Calu3 (cell line): ENCODE results near the gene TECPR2. TPM values are rescaled to one million over a fixed set of nuclear protein-coding genes. Genes with fewer than 3 reads are reported as not detected.

Experiments
- BruUV-seq: library from RNA; stranded (reverse); fragments of 400-500 nt; replicated peaks from 2 replicates; lab custom pipeline; 2021; lab: Mats Ljungman, UMichigan
- CTCF ChIA-PET: fragments of 300-600 bp; sonication (Branson Sonifier 250); formaldehyde crosslinking; loops from one replicate; lab custom pipeline; 2022; ENCODE audit warnings: antibody characterized with exemption; lab: Charles Lee
- DNase-seq: peaks from one replicate; pipeline ENCODE4 v3.0.0; 2022
- H3K27ac Mint-ChIP-seq: one replicate; pipeline ENCODE4 v1.8.0; 2022; ENCODE audit warnings: mixed read lengths; ENCODE audit not compliant: unreplicated experiment
- H3K27me3 Mint-ChIP-seq: one replicate; pipeline ENCODE4 v1.8.0; 2022; ENCODE audit warnings: mixed read lengths; ENCODE audit not compliant: unreplicated experiment
- H3K36me3 Mint-ChIP-seq: one replicate; pipeline ENCODE4 v1.8.0; 2022; ENCODE audit warnings: mild to moderate bottlenecking, moderate library complexity, mixed read lengths; ENCODE audit not compliant: insufficient read depth, unreplicated experiment
- H3K4me1 Mint-ChIP-seq: one replicate; pipeline ENCODE4 v1.8.0; 2022; ENCODE audit warnings: mild to moderate bottlenecking, low read depth, mixed read lengths; ENCODE audit not compliant: unreplicated experiment
- H3K4me3 Mint-ChIP-seq: one replicate; pipeline ENCODE4 v1.8.0; 2022; ENCODE audit warnings: mild to moderate bottlenecking, low read depth, moderate library complexity, mixed read lengths; ENCODE audit not compliant: unreplicated experiment
- H3K9me3 Mint-ChIP-seq: one replicate; pipeline ENCODE4 v1.8.0; 2022; ENCODE audit warnings: low read depth, mixed read lengths; ENCODE audit not compliant: unreplicated experiment
- intact Hi-C: fragments of 100-400 bp; cut with micrococcal nuclease; formaldehyde crosslinking; loops from one replicate; pipeline ENCODE4 v1.10.0; 2022; ENCODE audit not compliant: unreplicated experiment
- total RNA-seq: library from RNA; stranded (reverse); gene quantifications from 2 replicates; pipeline ENCODE4 v1.2.3, GENCODE V29; 2022
- TF ChIP-seq, protein P1 (sequence below): fragments of 200-600 bp; IDR thresholded peaks from one replicate; pipeline ENCODE4 v1.8.0; 2022; ENCODE audit warnings: antibody characterized with exemption; ENCODE audit not compliant: unreplicated experiment

The TECPR2 gene
- total RNA-seq, 1 experiment from 2014 or later, result 21.7 TPM

DNA sequence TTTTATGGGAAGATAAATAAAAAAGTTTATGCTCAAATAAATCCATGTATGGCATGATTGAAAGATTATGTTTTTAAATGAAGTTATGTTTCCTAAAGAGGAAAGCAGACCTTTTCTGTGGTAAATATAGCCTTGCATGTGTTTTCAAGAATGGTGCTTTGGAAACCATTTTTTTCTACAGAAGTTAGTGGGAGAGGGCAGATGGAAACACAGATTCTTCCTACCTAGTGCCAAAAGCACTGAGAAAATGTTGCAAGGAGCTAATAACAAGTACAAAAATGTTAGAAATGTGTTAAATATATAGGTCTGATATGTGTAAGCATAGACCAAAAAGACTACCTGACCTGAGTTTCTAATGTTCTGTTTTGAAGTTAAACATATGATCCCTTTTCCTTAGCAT is 24.3 kb downstream of the TECPR2 start:
- H3K9me3 Mint-ChIP-seq, result no peaks in the 10 kb centered on the region
- peaks cover 18% of the 10 kb centered on the region for H3K4me1 Mint-ChIP-seq
- no peak overlapping the region for H3K27ac Mint-ChIP-seq
- H3K36me3 Mint-ChIP-seq, result no peaks in the 10 kb centered on the region
- DNase-seq, result no peak
- TF ChIP-seq, protein P1, sequence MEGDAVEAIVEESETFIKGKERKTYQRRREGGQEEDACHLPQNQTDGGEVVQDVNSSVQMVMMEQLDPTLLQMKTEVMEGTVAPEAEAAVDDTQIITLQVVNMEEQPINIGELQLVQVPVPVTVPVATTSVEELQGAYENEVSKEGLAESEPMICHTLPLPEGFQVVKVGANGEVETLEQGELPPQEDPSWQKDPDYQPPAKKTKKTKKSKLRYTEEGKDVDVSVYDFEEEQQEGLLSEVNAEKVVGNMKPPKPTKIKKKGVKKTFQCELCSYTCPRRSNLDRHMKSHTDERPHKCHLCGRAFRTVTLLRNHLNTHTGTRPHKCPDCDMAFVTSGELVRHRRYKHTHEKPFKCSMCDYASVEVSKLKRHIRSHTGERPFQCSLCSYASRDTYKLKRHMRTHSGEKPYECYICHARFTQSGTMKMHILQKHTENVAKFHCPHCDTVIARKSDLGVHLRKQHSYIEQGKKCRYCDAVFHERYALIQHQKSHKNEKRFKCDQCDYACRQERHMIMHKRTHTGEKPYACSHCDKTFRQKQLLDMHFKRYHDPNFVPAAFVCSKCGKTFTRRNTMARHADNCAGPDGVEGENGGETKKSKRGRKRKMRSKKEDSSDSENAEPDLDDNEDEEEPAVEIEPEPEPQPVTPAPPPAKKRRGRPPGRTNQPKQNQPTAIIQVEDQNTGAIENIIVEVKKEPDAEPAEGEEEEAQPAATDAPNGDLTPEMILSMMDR, result no peak
- no peaks in the 10 kb centered on the region for H3K27me3 Mint-ChIP-seq
- CTCF ChIA-PET, result no interaction called here
- no peak overlapping the region for H3K4me3 Mint-ChIP-seq
- no TSS peak for BruUV-seq
- intact Hi-C loops, result no loop called here

DNA sequence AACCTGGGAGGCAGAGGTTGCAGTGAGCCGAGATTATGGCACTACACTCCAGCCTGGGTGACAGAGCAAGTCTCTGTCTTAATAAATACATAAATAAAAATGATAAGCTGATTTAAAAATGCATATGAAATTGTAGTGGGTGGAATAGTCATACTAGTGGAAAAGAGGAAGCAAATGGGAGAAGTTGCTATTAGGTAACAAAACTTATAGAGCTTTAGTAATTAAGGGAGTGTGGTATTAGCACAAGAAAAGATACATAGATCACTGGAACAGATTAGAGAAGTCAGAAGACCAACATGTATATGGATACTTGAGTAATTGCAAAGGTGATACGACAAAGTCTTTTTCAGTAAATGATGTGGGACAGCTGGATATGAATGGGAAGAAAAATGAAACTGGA is 26.5 kb downstream of the TECPR2 start:
- no peak for DNase-seq
- CTCF ChIA-PET, result interaction anchor here (0.5 to 1.8 kb wide), 3 partner anchors 27 to 87 kb away, joined by 3 to 6 read pairs (median 5); partner anchors contain the start of genes CINP and TECPR2
- Mint-ChIP-seq H3K4me1 (peaks cover 18% of the 10 kb centered on the region), H3K27me3 (no peaks in the 10 kb centered on the region), H3K4me3 (no peak overlapping the region), H3K9me3 (no peaks in the 10 kb centered on the region), H3K36me3 (no peaks in the 10 kb centered on the region), H3K27ac (peak overlapping the region; percentile 93)
- intact Hi-C loops, result no loop called here
- no TSS peak for BruUV-seq
- TF ChIP-seq, protein P1, result no peak

DNA sequence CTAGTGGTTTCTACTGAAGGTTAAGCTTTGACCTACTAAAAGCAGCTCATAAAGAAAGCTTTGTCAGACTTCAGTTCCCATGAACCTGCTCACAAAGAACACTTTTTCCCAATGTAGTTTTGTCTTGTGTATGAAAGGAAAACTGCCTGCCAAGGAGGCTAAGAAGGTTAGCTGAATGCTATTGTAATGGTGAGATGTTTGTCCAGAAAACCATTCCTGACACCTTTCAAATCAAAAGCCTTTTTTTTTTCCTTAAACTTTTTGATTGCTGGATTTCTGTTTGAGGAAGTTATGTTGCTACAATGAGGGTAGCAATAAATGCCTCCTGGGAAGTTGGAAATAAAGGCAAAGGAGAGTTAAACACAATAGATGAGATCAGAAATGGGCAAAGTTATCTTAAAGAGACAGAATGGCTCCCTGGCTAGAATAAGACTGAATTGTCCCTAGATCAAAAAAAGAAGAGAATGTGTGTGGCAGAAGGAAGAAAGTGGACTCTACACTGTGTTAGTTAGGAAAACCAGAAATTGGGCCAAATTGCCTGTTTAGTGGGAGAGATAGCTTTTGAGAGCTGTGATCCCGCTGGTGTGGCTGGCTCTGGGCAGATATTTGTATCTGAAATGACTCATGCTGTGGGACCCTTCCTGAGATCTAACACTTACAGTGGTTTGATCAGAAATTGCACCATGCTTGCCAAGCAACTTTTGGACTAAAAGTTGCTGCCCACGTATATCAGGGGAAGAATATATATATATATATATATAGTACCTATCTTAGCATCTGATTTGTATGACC is 27.5 kb downstream of the TECPR2 start:
- H3K4me1 Mint-ChIP-seq, result peaks cover 18% of the 10 kb centered on the region
- peak overlapping the region; percentile 93 for H3K27ac Mint-ChIP-seq
- H3K4me3 Mint-ChIP-seq, result peak overlapping the region; percentile 11
- BruUV-seq, result no TSS peak
- TF ChIP-seq, protein P1, result no peak
- intact Hi-C loops, result loop anchor here (5.0 kb wide), 1 partner anchor 498 kb away; no protein-coding TSS in a partner anchor
- no peaks in the 10 kb centered on the region for H3K27me3 Mint-ChIP-seq
- H3K9me3 Mint-ChIP-seq, result no peaks in the 10 kb centered on the region
- DNase-seq, result peak; percentile 28
- H3K36me3 Mint-ChIP-seq, result no peaks in the 10 kb centered on the region
- CTCF ChIA-PET, result interaction anchor here (0.5 to 1.8 kb wide), 5 partner anchors 22 to 86 kb away, joined by 3 to 6 read pairs (median 4); partner anchors contain the start of genes CINP and TECPR2

DNA sequence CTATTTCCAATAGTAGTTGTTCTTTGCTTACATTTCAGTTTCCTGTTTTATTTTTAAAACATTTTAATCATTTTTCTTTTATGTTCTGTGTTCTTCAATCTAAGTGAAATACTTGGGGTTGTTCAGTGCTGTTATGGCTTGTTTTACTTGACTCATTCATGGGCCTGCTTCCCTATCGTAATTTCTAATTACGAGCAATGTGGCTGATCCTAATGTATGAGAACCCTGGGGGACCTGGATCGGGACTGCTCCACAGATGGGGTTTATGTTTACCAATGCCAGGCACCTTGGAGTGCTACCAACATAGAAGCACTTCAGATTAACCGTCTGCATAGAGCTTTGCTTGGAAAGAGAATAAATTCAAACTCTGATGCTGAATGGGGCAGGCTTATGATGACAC is 29.8 kb downstream of the TECPR2 start:
- TF ChIP-seq, protein P1, result no peak
- Mint-ChIP-seq H3K27me3 (no peaks in the 10 kb centered on the region), H3K9me3 (no peaks in the 10 kb centered on the region), H3K4me3 (no peak overlapping the region), H3K4me1 (peaks cover 18% of the 10 kb centered on the region), H3K36me3 (no peaks in the 10 kb centered on the region), H3K27ac (peak overlapping the region; percentile 58)
- no peak for DNase-seq
- BruUV-seq, result no TSS peak
- intact Hi-C loops, result loop anchor here (5.0 kb wide), 1 partner anchor 500 kb away; no protein-coding TSS in a partner anchor
- CTCF ChIA-PET, result interaction anchor here (1.3 kb wide), 1 partner anchor 24 kb away, joined by 4 read pairs; no protein-coding TSS in a partner anchor
